BLaER1 (cell line): ENCODE data around the gene SPACA4.

ENCODE experiments used
- H3K27ac ChIP-seq: shearing (Covaris generic); formaldehyde crosslinking; 2 replicates; pipeline ENCODE4 v1.8.1; 2022
- H3K27me3 ChIP-seq: shearing (Covaris generic); formaldehyde crosslinking; 2 replicates; pipeline ENCODE4 v1.8.1; 2022
- H3K36me3 ChIP-seq: shearing (Covaris generic); formaldehyde crosslinking; 2 replicates; pipeline ENCODE4 v1.8.1; 2022
- H3K4me1 ChIP-seq: shearing (Covaris generic); formaldehyde crosslinking; 2 replicates; pipeline ENCODE4 v1.8.1; 2022
- H3K4me2 ChIP-seq: shearing (Covaris generic); formaldehyde crosslinking; 2 replicates; pipeline ENCODE4 v1.8.1; 2022
- H3K4me3 ChIP-seq: shearing (Covaris generic); formaldehyde crosslinking; 2 replicates; pipeline ENCODE4 v1.8.1; 2022
- H3K9ac ChIP-seq: shearing (Covaris generic); formaldehyde crosslinking; 2 replicates; pipeline ENCODE4 v1.8.1; 2022
- H3K9me3 ChIP-seq: shearing (Covaris generic); formaldehyde crosslinking; 2 replicates; pipeline ENCODE4 v1.8.1; 2022
- H4K20me1 ChIP-seq: shearing (Covaris generic); formaldehyde crosslinking; 2 replicates; pipeline ENCODE4 v1.8.1; 2022
- Cebpa-rat ChIP-seq: shearing (Covaris generic); IDR thresholded peaks from 2 replicates; pipeline ENCODE4 v1.8.1; 2022

Gene SPACA4

DNA sequence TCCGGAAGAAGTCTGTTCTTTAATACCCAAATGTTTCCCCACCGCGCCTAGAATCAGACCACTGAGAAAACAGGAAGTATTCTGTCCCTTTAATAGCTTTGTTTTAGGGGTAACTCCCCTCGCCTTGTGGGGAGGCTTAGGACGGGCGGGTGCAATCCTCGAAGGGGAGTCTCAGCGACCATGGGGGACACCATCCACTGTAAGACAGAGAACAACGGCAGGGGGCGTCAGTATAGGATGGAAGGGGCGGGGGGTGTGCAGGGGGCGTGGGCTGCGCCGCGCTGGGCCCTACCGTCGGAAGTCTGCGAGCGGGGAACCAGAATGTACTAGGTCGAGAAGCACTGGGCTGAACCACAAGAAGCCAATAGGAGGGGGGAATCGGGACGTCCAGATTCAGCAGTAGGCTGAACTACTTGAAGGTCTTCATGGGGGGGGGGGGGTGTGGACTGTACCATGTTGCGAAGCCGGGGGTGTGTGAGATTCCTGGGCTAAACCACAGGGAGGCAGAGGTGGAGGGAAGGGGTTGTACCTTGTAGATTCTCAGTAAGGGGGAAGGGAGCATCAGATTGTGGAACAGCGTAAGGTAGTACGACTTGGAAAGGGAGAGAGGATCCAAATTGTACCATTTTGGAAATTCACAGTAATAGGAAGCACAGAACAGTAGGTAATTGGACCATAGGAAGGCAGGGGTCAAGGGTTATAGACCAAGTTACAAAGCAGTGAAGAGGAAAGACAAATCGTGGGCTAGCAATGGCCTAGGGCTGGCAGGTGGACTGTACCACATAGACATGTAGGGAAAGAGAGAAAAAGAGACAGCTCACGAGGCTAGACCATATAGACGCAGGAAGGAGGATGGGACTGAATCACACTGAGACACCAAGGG, 31.6 kb downstream of the SPACA4 start:
- TF ChIP-seq Cebpa-rat = no peak

DNA sequence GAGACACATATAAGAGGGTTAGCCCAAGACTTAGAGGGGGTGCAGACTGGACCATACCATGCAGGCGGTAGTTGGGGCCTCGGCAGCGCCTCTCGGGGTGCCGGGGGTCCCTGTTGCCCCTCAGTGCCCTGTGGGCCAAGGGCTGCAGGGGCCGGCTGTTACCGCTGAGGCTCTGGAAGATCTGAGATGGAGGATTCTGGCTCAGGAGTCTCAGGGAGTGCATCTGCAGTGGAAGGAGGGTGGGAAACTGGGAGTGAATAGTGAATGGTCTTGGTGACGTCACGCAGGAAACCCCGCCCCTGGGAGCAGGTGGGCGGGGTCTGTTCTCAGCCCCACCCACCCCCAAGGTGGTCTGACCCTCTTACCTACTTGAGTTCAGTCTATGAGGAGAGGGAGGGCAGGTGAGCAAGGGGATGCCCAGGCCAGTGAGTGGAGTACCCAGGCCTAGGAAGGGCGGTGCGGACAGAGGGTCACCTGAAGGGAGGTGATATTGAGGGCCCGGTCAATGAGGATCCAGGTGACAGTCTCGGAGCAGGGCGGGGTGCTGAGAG, 32.4 kb downstream of the SPACA4 start:
- Histone ChIP-seq H3K27ac (peak overlapping the region; percentile 97), H3K4me2 (peak overlapping the region; percentile 85), H3K9ac (peak overlapping the region; percentile 91), H3K4me3 (peak overlapping the region; percentile 67), H3K36me3 (no peaks in the 10 kb centered on the region), H3K4me1 (peaks cover 35% of the 10 kb centered on the region), H4K20me1 (peaks cover 7% of the 10 kb centered on the region; the same call in 1 of the 2 replicates), H3K9me3 (no peaks in the 10 kb centered on the region), H3K27me3 (no peaks in the 10 kb centered on the region)
- TF ChIP-seq Cebpa-rat = no peak

More for the DNA sequence above, 31.6 kb downstream of the SPACA4 start:
- Histone ChIP-seq H3K36me3 (peaks cover 3% of the 10 kb centered on the region; the same call in 1 of the 2 replicates), H3K27ac (peak overlapping the region; percentile 97), H3K9ac (peak overlapping the region; percentile 91), H3K4me2 (peak overlapping the region; percentile 85), H4K20me1 (peaks cover 7% of the 10 kb centered on the region; the same call in 1 of the 2 replicates), H3K4me3 (peak overlapping the region; percentile 67), H3K27me3 (no peaks in the 10 kb centered on the region), H3K4me1 (peaks cover 39% of the 10 kb centered on the region), H3K9me3 (no peaks in the 10 kb centered on the region)

- no peak overlapping the region for H3K27ac ChIP-seq
- no peak for TF ChIP-seq Cebpa-rat
- H3K4me1 ChIP-seq = peaks cover 35% of the 10 kb centered on the region
- H3K9ac ChIP-seq = no peak overlapping the region
- H4K20me1 ChIP-seq = peaks cover 7% of the 10 kb centered on the region; the same call in 1 of the 2 replicates
- no peaks in the 10 kb centered on the region for H3K9me3 ChIP-seq
- H3K4me3 ChIP-seq = no peak overlapping the region
- H3K27me3 ChIP-seq = no peaks in the 10 kb centered on the region
- H3K4me2 ChIP-seq = no peak overlapping the region
- H3K36me3 ChIP-seq = no peaks in the 10 kb centered on the region
Measured at GRCh38 chr19:48639483-48640375, 33.2 kb downstream of the SPACA4 start.

GRCh38 chr19:48641850-48642249, 35.3 kb downstream of the SPACA4 start:
- H3K9ac ChIP-seq = no peak overlapping the region
- peaks cover 1% of the 10 kb centered on the region; the same call in 1 of the 2 replicates for H4K20me1 ChIP-seq
- peaks cover 43% of the 10 kb centered on the region for H3K4me1 ChIP-seq
- no peak overlapping the region for H3K27ac ChIP-seq
- H3K4me2 ChIP-seq = no peak overlapping the region
- H3K4me3 ChIP-seq = no peak overlapping the region
- no peaks in the 10 kb centered on the region for H3K27me3 ChIP-seq
- no peaks in the 10 kb centered on the region for H3K36me3 ChIP-seq
- TF ChIP-seq Cebpa-rat = no peak
- H3K9me3 ChIP-seq = no peaks in the 10 kb centered on the region

GRCh38 chr19:48642862-48643261, 36.3 kb downstream of the SPACA4 start:
- Histone ChIP-seq H3K9me3 (no peaks in the 10 kb centered on the region), H3K36me3 (no peaks in the 10 kb centered on the region), H3K27ac (no peak overlapping the region), H3K4me1 (peaks cover 53% of the 10 kb centered on the region), H3K4me2 (no peak overlapping the region), H4K20me1 (no peaks in the 10 kb centered on the region), H3K9ac (no peak overlapping the region), H3K27me3 (no peaks in the 10 kb centered on the region), H3K4me3 (no peak overlapping the region)
- TF ChIP-seq Cebpa-rat = no peak

- H3K4me2 ChIP-seq = peak overlapping the region; percentile 99
- no peak overlapping the region for H3K27ac ChIP-seq
- no peaks in the 10 kb centered on the region for H3K36me3 ChIP-seq
- H3K4me3 ChIP-seq = peak overlapping the region; percentile 67; the same call in 1 of the 2 replicates
- peaks cover 57% of the 10 kb centered on the region for H3K4me1 ChIP-seq
- no peaks in the 10 kb centered on the region for H4K20me1 ChIP-seq
- no peaks in the 10 kb centered on the region for H3K27me3 ChIP-seq
- no peak overlapping the region for H3K9ac ChIP-seq
- H3K9me3 ChIP-seq = no peaks in the 10 kb centered on the region
- TF ChIP-seq Cebpa-rat = no peak
Measured at GRCh38 chr19:48644355-48644754, 37.8 kb downstream of the SPACA4 start.

DNA sequence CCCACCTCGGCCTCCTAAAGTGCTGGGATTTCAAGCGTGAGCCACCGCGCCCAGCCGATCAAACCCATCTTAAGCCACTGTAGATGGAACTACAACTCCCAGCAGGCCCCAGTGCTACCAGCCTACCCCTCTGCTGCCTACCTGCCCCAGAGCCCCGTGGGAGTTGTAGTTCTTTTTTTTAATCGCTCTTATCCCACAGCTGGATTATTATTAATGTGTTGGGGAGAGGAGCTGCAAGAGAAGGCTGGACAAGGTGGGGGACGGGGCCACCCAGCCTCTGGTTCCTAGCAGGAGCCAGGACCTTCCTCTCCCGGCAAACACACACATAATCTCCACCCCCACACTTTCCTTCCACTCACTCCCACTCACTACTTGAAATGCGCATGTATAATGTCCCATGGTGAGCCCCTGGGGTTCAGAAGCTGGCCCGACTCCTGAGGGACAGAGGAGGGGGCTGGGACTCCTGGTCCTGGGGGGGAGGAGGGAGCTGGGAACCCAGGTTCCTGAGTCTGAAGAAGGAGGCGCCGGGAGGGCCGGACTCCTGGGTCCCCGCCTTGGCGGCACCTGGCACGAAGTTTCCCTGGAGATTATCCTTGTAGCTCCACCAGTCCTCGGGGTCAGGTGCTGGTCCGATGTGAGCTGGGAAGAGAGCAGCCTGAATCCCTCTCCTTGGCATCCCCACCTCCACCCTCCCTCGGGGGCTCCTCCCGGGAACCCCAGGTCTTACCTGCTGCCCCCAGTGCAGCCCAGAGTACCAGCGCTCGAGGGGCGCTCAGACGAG, 38.5 kb downstream of the SPACA4 start:
- H3K4me1 ChIP-seq = peaks cover 61% of the 10 kb centered on the region
- H4K20me1 ChIP-seq = no peaks in the 10 kb centered on the region
- peak overlapping the region; percentile 89 for H3K27ac ChIP-seq
- no peak for TF ChIP-seq Cebpa-rat
- H3K36me3 ChIP-seq = no peaks in the 10 kb centered on the region
- H3K4me2 ChIP-seq = peak overlapping the region; percentile 99
- H3K27me3 ChIP-seq = no peaks in the 10 kb centered on the region
- no peaks in the 10 kb centered on the region for H3K9me3 ChIP-seq
- peak overlapping the region; percentile 81 for H3K9ac ChIP-seq
- peak overlapping the region; percentile 67 for H3K4me3 ChIP-seq

DNA sequence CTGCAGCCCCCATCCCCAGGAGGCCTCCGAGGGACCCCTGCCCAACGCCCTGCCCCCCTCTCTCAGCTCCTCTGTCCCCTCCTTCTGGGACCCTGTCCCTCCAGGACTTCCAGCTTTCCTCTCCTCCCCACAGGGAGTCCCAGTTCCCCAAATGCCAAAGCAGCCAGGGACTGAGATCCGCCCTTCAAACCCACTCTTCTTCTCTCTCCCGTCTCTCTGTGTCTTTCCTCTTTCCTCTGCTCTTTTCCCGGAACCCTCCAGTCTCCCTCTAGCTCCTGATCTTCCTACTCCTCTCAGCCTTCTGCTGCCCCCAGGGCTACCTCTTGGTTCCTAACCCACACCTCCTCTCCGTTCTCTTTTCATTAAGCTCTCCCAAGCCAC, 39.1 kb downstream of the SPACA4 start:
- Histone ChIP-seq H4K20me1 (no peaks in the 10 kb centered on the region), H3K27ac (peak overlapping the region; percentile 89), H3K36me3 (no peaks in the 10 kb centered on the region), H3K4me1 (peaks cover 66% of the 10 kb centered on the region), H3K4me2 (peak overlapping the region; percentile 99), H3K27me3 (no peaks in the 10 kb centered on the region), H3K4me3 (peak overlapping the region; percentile 67), H3K9me3 (no peaks in the 10 kb centered on the region), H3K9ac (peak overlapping the region; percentile 81)
- TF ChIP-seq Cebpa-rat = no peak
